GM12892 (cell line): ENCODE results near the gene PJVK.

Experiments used
- POLR2A ChIP-seq: IDR thresholded peaks from 2 replicates; pipeline ENCODE4 v1.6.1; 2011; ENCODE audit warnings: low read depth, low read length, control low read depth
- POLR2AphosphoS5 ChIP-seq: IDR thresholded peaks from 2 replicates; pipeline ENCODE4 v1.6.1; 2011; ENCODE audit warnings: low read depth, low read length, control low read depth
- TAF1 ChIP-seq: IDR thresholded peaks from 2 replicates; pipeline ENCODE4 v1.6.1; 2011; ENCODE audit warnings: low read depth, mild to moderate bottlenecking, control low read depth, low read length, borderline replicate concordance

GRCh38 chr2:178502751-178503150 is 51.6 kb downstream of the PJVK start:
- TF ChIP-seq POLR2A = no peak
- TF ChIP-seq POLR2AphosphoS5 = no peak
- TF ChIP-seq TAF1 = no peak
